ENCODE data around the gene NPB. TPM values are rescaled to one million over a fixed set of nuclear protein-coding genes. Genes with fewer than 3 reads are reported as not detected.
A peak's percentile ranks its signal among the peaks of the same experiment; 100 is the strongest.

The NPB gene
- polyA plus RNA-seq, 3 donors = 0.08 to 0.16 TPM; not detected in 1

DNA sequence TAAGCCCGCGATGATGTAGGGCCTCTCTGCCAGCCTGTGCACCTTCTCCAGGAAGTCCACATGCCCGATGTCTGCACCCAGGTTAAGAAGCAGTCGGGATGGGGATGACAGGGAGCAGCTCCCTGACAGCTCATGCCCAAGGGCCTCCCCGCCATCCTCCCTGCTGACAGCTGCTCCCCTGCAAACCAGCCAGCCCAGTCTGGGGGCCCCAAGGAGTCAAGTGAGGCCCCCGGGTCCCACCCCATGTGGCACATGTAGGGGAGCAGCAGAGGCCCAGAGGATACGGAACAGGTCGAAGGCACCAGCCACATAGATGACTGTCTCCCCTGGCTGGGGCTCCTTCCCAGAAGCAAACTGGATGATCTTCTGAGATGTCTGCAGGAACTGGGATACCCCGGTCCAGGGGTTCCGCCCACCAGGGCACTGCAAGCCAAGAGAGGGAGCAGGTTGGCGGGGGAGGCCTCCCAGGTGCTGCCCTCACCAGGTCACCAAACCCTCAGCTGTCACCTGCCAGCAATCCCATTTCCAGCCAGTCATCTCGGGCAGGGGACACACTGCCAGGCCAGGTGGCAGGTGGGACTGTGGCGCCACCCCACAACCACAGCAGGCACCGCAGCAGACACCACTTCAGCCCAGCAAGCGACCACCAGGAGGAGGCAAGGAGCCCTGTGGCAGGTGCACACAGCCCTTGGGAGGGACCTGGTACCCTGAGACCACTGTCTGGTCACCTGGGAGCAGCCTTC is 4.6 kb downstream of the NPB start:
- no peak for DNase-seq
- no peak overlapping the region for H3K4me3 Mint-ChIP-seq
- peaks cover 15% of the 10 kb centered on the region for H3K79me2 ChIP-seq (ENCODE audit: insufficient read depth, low read length)
- H3K4me3 ChIP-seq (replicated peaks in 1 of 3; ENCODE audit: low read depth in 2 of 3, low read length in 3 of 3) = no peak overlapping the region
- peaks cover 14% of the 10 kb centered on the region for H4K20me1 ChIP-seq (ENCODE audit: insufficient read depth, low read length)
- H3K4me1 Mint-ChIP-seq = peaks cover 11% of the 10 kb centered on the region
- H3K4me2 ChIP-seq (replicated peaks; ENCODE audit: extremely low read depth, low read length, poor library complexity, severe bottlenecking) = no peak overlapping the region
- H3K27me3 Mint-ChIP-seq (ENCODE audit: low read depth in 3 of 3) = peaks cover 6 to 21% (median 11%) of the 10 kb centered on the region in 3 donors
- no peak overlapping the region for H2AFZ ChIP-seq (ENCODE audit: insufficient read depth, low read depth, low read length, poor library complexity, severe bottlenecking)
- H3K27ac Mint-ChIP-seq = peak overlapping the region in 1 of 7 donors; percentile 36
- no peak overlapping the region for H3K27ac ChIP-seq (ENCODE audit: low read depth in 1 of 2, low read length in 2 of 2)
- peaks cover 22 to 31% of the 10 kb centered on the region in 2 donors for H3K36me3 ChIP-seq (replicated peaks in 1 of 2; ENCODE audit: control insufficient read depth in 1 of 2, insufficient read depth in 2 of 2, low read length in 2 of 2)
- H3K9me3 Mint-ChIP-seq = peaks cover 0 to 3% (median 0%) of the 10 kb centered on the region in 7 donors
- intact Hi-C loops (cut with micrococcal nuclease) = no loop called here
- 96% methylated on average over 15 of the region's 15 CpGs for WGBS (ENCODE audit: insufficient coverage)
- no peak overlapping the region for H3K9ac ChIP-seq (ENCODE audit: insufficient read depth, low read length, poor library complexity, severe bottlenecking)
- TF ChIP-seq, protein P1, sequence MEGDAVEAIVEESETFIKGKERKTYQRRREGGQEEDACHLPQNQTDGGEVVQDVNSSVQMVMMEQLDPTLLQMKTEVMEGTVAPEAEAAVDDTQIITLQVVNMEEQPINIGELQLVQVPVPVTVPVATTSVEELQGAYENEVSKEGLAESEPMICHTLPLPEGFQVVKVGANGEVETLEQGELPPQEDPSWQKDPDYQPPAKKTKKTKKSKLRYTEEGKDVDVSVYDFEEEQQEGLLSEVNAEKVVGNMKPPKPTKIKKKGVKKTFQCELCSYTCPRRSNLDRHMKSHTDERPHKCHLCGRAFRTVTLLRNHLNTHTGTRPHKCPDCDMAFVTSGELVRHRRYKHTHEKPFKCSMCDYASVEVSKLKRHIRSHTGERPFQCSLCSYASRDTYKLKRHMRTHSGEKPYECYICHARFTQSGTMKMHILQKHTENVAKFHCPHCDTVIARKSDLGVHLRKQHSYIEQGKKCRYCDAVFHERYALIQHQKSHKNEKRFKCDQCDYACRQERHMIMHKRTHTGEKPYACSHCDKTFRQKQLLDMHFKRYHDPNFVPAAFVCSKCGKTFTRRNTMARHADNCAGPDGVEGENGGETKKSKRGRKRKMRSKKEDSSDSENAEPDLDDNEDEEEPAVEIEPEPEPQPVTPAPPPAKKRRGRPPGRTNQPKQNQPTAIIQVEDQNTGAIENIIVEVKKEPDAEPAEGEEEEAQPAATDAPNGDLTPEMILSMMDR (IDR thresholded peaks at IDR 0.05) = no peak
- peaks cover 11 to 23% of the 10 kb centered on the region in 2 donors for H3K4me1 ChIP-seq (ENCODE audit: control insufficient read depth in 1 of 2, insufficient read depth in 2 of 2, low read length in 2 of 2)
- peaks cover 29 to 46% of the 10 kb centered on the region in 2 donors for H3K36me3 Mint-ChIP-seq
- peaks cover 2 to 11% of the 10 kb centered on the region in 2 donors for H3K27me3 ChIP-seq (ENCODE audit: control insufficient read depth in 2 of 2, insufficient read depth in 2 of 2, low read length in 2 of 2)
- no peaks in the 10 kb centered on the region for H3K9me3 ChIP-seq (replicated peaks in 1 of 2; ENCODE audit: control insufficient read depth in 1 of 2, insufficient read depth in 1 of 2, low read length in 2 of 2)

DNA sequence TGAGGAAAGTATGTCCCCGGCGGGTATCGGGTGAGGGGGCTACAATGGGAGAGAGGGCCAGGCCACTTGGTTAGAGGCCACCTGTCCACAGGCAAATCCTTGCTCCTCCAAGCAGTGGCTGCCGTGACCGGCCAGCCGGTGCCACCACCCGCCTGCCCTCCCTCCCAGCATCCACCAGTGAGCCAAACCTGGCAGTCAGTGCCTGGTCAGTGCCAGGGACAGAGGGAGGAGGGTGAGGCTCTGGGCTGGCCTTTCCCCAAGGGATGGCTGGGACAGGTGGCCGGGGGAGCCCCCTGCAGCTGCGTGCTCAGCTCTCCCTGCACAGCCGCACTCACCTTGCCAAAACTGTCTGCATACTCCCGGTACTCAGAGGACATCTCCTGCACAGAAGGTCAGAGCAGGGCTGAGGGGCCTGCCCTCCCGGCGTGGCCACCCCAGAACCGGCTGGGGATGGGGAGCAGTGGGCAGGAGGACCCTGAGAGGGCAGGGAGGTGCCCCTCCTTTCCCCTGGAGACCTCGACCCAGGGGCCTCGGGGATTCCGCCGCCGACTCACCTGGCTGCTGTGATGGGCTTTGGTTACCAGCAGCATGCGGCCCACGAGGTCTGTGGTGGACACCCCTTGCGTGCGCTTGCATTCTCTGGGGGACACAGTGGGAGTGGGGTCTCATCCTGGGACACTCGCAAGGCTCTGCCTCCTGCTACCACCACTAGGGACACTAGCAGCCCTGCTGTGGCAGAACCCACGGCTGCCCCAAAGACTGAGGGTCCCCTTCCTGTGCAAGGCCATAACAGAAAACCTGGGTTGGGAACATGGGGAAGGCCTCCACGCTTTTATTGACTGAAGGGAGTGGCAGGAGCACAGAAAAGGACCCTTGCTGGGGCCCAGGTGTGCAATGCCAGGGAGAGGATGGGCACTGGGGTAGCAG is 5.4 kb downstream of the NPB start:
- no peak overlapping the region for H2AFZ ChIP-seq (ENCODE audit: insufficient read depth, low read depth, low read length, poor library complexity, severe bottlenecking)
- H3K27me3 ChIP-seq (ENCODE audit: control insufficient read depth in 2 of 2, insufficient read depth in 2 of 2, low read length in 2 of 2) = peaks cover 0 to 9% of the 10 kb centered on the region in 2 donors
- peaks cover 5 to 14% (median 9%) of the 10 kb centered on the region in 3 donors for H3K27me3 Mint-ChIP-seq (ENCODE audit: low read depth in 3 of 3)
- peaks cover 17% of the 10 kb centered on the region for H3K4me1 Mint-ChIP-seq
- intact Hi-C loops (cut with micrococcal nuclease) = no loop called here
- no peaks in the 10 kb centered on the region for H3K9me3 ChIP-seq (replicated peaks in 1 of 2; ENCODE audit: control insufficient read depth in 1 of 2, insufficient read depth in 1 of 2, low read length in 2 of 2)
- H3K4me3 ChIP-seq (replicated peaks in 1 of 3; ENCODE audit: low read depth in 2 of 3, low read length in 3 of 3) = no peak overlapping the region
- no peak overlapping the region for H3K4me3 Mint-ChIP-seq
- H3K27ac Mint-ChIP-seq = no peak overlapping the region
- peaks cover 15% of the 10 kb centered on the region for H3K79me2 ChIP-seq (ENCODE audit: insufficient read depth, low read length)
- H3K9ac ChIP-seq (ENCODE audit: insufficient read depth, low read length, poor library complexity, severe bottlenecking) = no peak overlapping the region
- TF ChIP-seq, protein P1 (IDR thresholded peaks at IDR 0.05) = no peak
- 97% methylated on average over 13 of the region's 26 CpGs for WGBS (ENCODE audit: insufficient coverage)
- H3K36me3 Mint-ChIP-seq = peaks cover 33 to 52% of the 10 kb centered on the region in 2 donors
- no peak for DNase-seq
- peaks cover 22% of the 10 kb centered on the region for H4K20me1 ChIP-seq (ENCODE audit: insufficient read depth, low read length)
- H3K4me2 ChIP-seq (replicated peaks; ENCODE audit: extremely low read depth, low read length, poor library complexity, severe bottlenecking) = no peak overlapping the region
- H3K9me3 Mint-ChIP-seq = peaks cover 0 to 3% (median 0%) of the 10 kb centered on the region in 7 donors
- H3K27ac ChIP-seq (ENCODE audit: low read depth in 1 of 2, low read length in 2 of 2) = no peak overlapping the region
- H3K4me1 ChIP-seq (ENCODE audit: control insufficient read depth in 1 of 2, insufficient read depth in 2 of 2, low read length in 2 of 2) = peaks cover 15 to 18% of the 10 kb centered on the region in 2 donors
- peaks cover 29 to 39% of the 10 kb centered on the region in 2 donors for H3K36me3 ChIP-seq (replicated peaks in 1 of 2; ENCODE audit: control insufficient read depth in 1 of 2, insufficient read depth in 2 of 2, low read length in 2 of 2)

Measured in CD14-positive monocyte (primary cell).